Measurements from ENCODE around the gene BTF3.

DNA sequence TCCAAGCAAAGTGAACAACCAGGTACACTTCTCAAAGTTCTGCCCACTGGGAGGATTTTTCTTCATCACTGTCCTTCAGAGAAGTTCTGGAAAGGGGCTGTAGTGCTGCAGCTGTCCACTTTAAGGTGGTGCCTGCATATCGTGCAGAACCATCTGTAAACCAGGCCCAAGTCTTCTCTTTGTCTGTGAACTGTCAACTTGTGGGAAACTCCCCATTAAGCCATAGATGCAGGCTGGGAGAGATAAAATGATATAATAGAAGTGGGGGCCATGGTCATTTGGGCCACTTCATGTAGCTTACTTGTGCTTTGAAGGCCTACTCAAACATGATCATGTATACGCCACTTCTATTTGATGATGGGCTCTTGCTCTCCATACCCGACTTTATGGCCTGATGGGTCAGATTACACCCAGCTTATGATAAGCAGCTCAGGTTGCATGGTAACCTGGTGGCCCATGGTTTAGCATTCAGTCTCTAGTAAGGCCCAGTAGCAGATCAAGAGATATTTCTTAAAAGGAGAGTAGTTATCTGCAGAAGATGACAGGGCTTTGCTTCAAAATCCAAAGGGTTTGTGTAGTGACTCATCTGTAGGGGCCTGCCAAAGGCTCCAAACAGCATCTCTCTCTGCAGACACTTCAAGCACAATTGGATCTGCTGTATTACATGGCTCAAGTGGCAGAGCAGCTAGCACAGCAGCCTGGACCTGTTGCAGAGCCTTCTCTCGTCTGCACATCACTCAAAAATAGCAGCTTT lies 15.7 kb upstream of the BTF3 start:
- TF ChIP-seq POLR2AphosphoS5 (IDR thresholded peaks at IDR 0.05): no peak
- TF ChIP-seq, protein P1, sequence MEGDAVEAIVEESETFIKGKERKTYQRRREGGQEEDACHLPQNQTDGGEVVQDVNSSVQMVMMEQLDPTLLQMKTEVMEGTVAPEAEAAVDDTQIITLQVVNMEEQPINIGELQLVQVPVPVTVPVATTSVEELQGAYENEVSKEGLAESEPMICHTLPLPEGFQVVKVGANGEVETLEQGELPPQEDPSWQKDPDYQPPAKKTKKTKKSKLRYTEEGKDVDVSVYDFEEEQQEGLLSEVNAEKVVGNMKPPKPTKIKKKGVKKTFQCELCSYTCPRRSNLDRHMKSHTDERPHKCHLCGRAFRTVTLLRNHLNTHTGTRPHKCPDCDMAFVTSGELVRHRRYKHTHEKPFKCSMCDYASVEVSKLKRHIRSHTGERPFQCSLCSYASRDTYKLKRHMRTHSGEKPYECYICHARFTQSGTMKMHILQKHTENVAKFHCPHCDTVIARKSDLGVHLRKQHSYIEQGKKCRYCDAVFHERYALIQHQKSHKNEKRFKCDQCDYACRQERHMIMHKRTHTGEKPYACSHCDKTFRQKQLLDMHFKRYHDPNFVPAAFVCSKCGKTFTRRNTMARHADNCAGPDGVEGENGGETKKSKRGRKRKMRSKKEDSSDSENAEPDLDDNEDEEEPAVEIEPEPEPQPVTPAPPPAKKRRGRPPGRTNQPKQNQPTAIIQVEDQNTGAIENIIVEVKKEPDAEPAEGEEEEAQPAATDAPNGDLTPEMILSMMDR (IDR thresholded peaks at IDR 0.05; ENCODE audit: poor library complexity, severe bottlenecking): no peak
- no peak for TF ChIP-seq EZH2 (IDR thresholded peaks at IDR 0.05; ENCODE audit: borderline replicate concordance, insufficient read depth, low read length, poor library complexity, severe bottlenecking)
- TF ChIP-seq MXI1 (conservative IDR thresholded peaks at IDR 0.05; ENCODE audit: poor library complexity, severe bottlenecking): no peak
- TF ChIP-seq TAF1 (IDR thresholded peaks at IDR 0.05; ENCODE audit: low read depth): no peak
- TF ChIP-seq EP300 (conservative IDR thresholded peaks at IDR 0.05; ENCODE audit: poor library complexity, severe bottlenecking): no peak
- TF ChIP-seq REST (IDR thresholded peaks at IDR 0.05; ENCODE audit: borderline replicate concordance): no peak
